GM18520 (cell line): ENCODE measurements around the gene EVL.

ENCODE experiments used
- ATAC-seq: cut with Tn5 transposase; IDR thresholded peaks from one replicate; pipeline ENCODE4 v1.9.1; 2021; ENCODE audit not compliant: unreplicated experiment

Gene EVL

DNA sequence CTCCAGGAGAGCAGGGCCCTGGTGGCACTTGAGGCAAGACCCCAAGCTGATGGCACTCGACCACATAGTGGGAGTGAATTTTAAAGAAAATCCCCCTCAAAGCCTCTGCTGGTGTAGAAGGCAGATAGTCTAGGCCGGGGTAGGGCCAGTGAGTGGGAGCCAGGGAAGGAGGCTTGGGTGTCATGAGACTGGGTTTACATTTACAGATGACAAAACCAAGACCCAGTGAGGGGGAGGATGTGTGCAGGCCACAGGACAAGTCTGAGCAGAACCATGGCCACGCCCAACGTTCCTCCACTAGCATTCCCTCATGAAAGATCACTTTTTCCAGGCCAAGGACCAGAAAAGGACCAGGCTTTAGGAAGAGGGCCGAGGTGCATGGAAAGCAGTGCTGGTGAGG is 42.0 kb downstream of the EVL start:
- ATAC-seq: no peak

DNA sequence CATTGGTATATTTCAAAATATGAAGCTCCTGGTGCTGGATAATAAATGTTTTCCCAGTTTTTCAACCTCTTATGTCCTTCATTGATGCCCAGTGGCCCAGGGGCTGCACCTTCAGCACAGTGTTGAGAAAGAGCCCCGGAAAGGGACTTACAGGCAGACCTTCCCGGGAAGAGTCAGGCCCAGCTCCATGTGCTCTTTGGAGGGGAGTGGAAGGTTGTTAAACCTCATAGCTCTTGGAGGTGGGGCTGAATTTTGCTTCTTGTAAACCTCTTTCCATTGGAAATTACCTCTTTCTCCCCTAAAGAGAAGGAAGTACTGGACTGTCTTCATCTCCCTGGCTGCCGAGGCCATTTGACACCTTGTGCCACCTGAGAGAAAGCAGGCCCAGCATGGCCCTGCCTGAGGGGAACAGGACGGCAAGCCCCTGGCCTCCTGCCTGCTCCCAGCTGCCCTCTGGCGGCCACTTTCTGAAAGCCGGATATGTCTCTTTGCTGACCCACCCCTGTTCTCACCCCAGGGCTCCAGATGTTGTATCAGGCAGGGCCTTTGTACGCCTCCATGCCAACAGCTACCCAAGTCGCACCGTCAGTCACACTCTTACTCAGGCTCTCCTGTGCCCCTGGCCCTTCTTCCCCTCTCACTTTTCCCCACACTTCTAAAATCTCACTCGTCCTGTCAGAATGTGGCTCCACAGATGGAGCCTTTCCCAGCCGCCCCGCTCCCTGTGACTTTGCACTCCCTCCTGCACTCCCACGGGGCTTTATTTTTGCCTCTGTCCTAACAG is 43.0 kb downstream of the EVL start:
- peak; percentile 59 for ATAC-seq

DNA sequence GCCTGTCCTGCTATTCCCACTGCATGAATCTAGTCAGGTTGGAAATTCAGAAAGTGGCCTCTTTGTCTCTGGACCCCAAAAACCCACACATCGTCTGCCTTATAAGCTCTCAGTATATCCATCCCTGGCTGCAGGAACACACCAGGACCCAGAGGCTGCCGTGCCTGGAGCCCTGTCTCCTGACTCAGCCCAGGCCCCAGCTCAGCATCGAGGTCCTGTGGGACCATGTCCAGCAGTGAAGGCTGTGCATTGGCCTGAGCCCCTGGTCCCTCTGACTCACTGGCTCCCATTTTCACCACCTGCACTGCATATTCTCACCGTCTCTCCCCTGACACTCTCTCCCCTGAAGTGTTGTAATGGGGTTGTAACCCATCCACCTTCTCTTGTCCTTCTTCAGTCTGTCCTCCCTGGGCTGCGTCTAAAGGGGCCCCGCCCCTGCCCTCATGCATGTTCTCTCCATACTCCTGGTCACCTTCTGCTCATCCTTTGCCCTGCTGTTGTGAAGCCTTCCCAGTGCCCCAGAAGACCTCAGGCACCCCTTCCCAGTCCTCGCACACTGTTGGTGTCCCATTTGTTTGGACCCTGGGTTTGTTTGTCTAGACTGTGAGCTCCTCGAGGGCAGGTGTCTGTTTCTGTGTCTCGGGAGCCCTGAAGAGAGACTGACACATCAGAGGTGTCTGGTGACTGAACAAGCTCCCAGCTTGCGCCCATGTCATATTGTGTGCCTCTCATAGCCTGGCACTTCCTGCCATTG is 43.8 kb downstream of the EVL start:
- ATAC-seq: no peak

DNA sequence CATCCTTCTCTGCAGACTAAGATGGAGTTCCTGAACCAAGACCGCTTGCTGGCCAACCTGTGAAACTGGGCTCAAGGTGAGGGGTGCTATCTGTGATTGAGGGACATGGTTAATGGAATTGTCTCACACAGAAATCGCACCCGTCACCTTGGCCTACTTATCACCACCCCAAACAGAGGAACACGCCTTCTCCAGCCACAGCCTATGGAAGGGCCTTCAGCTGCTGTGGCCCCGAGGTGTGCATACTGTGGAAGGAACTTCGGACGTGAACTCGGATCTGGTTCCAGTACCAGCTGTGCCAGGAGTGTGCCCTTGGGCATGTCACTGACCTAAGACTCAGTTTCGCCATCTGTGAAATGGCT is 44.4 kb downstream of the EVL start:
- ATAC-seq: no peak

DNA sequence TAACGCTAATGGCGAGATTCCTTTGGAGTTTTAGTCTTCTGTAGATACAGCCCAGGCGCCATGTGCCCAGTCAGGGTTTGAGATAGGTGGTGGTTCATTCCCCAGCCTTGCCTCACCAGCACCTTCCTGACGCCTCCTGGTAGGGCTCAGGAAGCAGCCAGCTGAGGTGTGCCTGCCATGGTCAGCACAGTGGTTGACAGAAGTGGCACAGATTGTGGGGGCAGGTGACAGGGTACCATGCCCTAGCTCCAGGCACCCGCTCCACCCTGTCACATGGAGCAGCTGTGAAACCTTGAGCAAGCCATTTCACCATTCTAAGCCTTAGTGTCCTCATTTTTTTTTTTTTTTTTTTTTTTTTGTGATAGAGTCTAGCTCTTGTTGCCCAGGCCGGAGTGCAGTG is 45.6 kb downstream of the EVL start:
- no peak for ATAC-seq

DNA sequence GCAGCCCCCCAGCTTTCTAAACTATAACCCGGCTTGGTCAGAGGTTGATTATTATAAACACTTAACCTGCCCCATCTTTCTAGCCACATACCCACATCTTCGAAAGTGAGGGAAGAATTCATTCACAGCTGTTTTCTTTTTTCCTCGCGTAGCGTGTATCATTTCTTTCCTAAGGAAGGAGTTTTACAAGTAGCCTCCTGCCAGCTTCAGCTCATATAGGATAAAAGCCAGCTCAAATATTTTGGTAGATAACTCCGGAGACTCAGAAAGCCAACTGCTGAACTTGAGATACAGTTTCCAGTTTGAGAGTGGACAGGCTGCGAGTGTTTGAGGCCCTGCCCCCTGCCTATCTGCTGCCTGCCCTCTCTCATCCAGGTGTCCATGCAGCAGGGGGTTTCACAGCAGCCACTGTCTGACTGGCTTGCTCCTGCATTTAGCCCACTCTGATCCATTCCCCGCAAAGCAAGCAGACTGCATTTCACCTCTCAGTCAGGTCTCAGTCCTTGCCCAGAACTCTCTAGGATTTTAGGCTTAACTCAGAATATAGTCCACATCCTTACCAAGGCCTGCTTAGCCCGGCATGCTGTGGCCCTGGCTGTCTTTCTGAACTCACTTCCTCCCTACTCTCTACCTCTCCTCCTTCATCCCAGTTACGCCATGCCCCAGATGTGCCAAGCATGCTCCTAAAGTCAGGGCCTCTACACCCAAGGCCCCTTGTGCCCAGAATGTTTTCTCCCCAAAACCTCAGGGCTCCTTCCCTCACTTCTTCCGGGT is 46.9 kb downstream of the EVL start:
- no peak for ATAC-seq

DNA sequence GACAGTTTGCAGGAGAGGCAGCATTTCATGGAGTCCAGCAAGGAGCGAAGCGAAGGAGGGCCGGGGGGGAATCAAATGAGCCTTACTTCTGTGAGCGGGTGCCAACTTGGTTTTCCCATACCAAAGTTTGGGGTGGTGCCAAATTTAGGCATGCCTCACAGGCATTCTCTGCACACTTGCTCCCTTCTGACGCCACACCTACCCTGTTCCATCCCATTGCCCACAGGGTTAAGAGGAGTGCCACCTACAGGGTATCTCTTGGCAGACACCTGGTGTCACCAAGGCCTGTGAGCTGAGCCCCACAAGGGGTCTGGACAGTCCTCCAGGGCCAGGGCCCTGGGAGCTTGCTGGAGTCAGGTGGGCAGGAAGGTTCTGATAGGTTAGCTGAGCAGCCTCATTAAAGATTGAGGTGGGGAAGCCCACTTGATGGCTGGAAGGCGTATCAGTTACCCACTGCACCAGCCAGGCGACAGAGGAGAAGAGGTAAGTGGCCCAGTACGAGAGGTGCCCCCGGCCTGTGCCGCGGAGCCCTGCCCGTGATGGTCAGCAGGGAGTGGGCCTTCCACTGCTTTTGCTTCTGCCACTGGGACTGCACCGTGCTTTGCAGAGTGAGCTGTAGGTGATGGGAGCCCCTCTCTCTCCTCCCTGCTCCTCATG is 49.0 kb downstream of the EVL start:
- ATAC-seq: no peak

DNA sequence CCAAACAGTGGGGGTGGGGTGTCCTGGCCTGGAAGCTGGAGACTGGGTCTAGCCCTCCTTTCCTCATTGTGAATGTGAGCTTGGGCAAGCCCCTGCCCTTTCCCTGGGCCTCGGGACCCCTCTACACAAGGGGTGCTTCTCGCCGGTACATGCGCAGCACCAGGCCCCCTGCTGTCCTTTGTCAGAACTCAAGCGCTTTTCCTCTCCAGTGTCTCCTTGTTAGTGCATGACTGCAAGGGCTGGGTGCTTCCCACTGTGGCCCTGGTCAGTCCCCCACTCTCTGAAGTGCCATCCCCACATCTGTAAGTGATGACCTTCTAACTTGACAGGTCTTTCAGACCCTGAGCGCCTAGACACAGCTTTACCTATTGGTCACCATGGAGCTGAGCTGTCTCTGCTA is 50.0 kb downstream of the EVL start:
- no peak for ATAC-seq

DNA sequence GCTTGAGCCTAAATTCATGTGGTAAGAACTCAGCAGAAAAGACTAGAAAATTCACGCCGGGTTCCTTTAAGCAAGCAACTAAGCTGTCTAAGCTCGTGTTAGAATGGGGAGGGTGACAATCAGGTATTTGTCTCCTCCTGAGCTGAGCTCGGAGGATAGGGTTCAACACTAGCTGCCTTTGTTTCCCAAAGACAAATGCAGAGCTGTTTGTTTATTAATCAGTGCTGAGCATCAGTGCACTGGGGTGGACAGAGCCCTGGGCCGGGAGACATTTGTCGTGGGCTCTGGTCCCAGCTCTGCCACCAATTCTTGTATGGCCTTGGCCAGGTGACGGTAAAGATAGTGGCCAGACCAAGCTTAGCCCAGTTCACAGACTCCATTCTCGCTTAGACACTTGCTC is 50.5 kb downstream of the EVL start:
- ATAC-seq: no peak

DNA sequence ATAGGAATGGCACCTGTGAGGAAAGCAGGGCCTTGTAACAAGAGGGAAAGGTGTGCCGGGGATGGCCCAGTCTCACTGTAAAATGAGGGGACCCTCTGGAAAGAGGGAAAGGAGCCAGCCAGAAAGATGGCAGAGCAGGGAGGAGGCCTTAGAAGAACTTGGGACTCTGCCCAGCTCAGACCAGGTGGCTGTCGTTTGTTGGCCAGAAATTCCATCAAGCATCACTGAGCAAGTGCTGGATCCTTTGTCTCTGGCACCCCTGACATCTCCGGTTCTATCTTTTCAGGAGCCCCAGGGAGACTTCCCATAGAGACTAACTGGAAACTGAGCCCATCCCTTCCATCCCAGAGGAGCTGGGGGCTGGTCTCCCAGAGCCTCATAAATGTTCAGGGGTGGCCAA is 50.9 kb downstream of the EVL start:
- ATAC-seq: no peak

DNA sequence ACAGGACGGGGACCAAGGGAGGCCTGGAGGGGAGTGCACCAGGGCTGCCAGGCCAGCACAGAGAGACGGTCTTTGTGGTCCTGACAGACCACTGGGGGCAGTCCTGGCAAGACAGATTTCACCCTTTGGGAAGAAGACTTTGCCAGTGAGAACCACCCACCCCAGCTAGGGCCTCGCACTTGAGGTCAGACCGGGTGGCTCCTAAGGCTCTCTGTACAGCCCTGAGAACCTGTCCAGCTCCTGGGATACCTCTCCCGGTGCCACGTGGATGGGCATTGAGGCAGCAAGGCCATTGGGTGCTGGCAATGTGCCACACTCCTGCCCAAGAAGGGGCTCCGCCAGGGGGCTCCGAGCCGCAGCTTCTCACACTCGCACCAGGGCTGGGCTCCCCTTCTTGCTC is 51.8 kb downstream of the EVL start:
- no peak for ATAC-seq

DNA sequence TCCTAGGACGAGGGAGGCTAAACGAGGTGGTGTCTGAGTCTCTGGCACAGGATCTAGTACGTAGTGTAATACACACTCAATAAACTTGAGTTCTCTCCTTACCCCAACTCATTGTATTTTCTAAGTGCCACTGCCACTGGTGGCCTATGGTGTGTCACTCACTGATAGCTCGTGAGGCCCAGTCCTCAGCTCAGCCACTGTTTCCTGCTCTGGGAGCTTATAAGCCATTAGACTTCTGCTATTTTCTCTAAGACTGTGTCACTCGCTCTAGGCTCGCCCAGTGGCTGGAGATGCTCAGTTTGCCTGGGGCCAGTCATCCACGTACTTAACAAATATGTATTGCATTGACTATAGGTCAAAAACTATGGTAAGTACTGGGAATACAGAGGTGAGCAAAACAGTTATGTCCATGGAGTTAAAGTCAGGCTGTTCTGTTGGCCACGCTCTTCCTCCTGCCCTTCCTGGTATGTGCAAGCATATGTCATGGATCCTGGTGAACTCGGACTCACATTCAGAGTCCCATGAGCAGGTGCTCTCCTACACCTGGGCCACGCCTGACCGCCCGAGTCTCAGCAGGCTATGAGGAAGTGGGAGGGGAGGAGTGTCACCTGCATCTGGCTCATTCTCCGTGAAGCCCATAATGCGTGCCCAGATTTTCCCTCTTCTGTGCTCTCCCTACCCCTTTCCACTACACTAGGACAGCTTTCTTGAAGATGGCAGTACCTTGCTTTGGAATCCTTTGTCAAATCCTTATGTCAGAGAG is 52.6 kb downstream of the EVL start:
- ATAC-seq: no peak

DNA sequence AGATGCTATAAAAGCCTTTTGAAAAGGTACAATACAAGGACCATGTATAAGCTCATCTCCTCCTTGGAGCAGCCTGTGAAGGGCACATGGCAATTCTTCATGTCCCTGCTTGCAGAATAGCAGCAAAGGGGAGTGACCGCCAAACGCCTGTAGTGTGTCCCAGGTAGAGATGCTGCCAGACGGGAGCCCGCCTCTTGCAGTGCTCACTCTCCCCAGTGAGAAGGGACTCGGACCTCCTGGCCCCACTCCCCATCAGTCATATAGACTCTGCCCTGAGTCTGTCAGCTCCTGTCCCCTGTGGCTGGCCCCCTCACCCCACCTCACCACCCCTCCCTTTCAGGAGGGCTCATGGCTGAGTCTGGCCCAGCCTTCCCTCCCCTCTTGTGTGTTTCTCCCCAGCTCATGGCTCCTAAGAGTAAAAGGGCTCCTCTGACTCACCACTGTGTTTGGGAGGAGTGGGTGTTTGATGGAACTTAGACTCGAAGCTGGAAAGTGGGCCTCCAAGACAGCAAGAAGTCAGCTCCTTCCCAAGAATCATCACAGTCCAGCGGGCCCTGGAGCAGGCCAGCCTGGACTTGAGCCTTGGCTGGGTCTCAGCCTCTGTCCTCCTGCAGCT is 53.3 kb downstream of the EVL start:
- ATAC-seq: no peak

DNA sequence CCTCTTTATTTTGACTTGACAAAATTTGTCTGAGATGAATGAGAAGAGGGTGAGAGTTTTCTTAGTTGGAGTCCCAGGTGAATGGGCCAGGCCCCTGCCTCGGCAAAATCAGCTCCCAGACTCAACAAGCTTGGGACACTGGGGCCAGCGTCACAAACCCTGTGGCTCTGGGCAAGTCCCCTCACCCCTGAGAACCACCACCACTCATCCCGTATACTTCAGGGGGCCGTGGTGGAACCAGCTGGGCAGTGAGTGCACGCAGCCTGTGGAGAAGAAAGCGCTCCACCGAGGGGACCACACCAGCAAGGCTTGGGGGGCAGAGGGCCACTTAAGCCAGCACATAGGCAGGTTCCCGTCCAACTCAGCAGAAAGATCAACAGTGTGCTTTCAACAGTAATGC is 54.0 kb downstream of the EVL start:
- ATAC-seq: no peak

DNA sequence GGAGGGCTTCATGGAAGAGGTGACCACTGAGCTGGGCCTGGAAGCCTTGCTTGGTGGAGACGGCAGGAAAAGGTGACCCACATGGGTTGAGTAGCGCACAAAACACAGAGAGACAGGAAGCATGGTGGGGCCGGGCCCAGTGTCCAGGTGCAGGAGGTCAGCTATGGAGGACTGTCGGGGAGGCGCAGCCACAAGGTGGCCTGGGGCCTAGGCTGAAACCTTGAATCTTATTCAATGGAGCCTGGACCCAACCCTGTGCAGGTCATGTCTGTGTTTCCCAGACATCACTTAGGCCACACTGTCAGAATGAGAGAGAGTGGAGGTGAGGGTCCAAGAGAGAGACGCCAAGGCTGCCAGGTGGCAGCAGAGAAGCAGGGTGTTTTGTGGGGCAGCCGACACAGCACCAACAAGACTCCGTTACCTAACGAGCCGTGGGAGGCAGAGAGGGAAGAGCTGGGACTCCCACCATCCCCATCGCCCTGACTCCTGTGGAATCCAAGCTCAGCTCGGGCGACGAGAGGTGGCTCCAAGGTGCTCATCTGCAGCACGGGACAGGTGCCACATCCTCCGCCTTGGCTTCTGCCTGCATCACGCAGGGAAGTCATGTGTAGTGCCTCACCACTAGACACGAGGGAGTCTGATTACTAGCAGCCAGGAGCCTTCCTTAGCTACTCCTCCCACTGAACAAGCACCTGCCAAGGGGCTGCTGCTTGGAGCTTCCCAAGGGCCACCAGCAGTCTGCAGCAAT is 55.5 kb downstream of the EVL start:
- no peak for ATAC-seq

DNA sequence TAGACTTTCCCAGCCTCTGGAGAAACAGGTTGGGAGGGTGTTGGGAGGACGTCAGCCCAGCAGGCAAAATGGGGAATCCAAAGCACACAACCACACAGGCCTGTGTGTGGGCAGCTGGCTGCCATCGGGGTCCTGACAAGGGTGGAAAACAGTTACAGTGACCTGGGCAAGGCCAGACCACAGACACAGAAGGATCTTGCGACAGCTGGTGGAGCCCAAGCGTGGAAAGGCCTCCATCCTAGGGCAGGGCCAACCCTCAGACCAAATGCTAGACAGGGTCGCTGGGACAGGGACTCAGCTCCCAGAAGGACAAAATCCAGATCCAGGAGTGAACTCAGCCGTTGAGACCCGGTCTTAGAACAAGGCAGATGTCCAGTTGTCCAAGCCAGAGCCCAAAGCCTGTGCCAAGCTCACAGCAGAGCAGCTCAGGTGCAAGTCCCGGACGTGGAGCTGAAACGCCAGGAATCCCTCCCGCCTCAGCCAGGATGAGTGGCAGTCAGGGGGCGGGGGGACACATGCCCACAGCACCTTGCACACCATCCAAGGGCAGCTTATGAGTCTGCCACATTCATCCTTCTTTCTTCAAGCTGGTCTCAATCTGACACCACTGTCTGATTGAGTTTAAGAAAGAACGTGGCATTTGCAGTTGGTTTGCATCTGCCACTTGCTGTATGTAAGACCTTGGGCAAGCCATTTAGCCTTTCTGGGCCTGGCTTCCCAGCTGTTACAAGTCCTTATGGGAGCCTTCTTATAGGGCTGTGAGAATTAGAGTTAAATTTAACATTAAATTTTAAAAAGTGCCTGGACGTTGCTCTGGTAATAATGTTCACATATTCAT is 56.6 kb downstream of the EVL start:
- ATAC-seq: no peak

DNA sequence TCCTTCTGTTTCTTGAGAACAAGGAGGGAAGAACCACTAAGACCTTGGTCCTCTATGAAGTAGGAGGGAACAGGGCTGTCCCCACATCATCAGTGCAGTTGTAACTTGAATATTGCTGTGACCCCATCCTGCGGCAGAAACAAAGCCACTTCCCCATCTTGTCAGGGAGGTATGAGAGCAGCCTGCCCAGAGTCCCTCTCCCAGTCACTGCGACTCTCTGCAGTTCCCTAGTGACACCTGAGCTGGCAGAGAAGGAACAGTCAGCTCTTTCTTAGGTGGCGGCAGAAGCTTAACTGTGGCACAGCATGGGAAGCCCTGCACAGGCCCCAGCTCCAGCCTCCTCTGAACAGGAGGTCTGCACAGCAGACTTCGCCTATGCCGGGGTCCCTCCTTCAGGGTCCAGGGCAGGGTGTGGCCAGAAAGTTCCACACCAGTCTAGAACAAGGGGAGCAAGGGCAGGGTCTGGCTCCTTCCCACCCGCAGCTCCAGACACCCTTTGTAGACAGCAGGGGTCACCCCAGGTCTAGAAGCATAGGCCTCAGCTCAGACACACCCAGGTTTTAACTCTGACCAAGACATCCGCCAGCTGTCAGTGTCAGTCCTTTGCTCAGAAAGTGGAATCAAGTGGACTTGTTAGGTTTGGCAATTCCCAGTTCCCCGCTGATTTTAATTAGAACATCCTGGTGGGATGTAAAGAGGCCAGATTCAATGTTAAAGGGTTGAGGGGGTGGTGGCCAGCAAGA is 57.4 kb downstream of the EVL start:
- no peak for ATAC-seq

DNA sequence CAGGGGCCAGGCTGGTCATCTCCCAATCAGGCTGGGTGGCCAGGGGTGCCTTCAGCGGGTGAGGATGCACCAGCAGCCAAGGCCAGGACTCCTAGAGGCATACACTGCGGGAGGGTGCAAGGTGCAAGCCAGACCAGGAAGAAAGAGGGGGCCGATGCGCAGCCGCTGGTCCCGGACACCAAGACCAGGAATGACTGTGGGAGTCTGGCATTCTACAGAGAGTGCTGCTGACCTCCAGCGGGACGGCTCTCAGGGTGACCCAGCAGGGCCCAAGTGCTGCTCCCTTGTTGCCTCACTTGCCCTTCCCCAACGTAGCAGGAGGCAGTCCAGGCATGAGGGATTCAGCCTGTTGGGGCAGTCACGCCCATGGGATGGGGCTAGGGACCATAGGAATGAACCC is 58.4 kb downstream of the EVL start:
- ATAC-seq: no peak
